ENCODE measurements around the gene VCL.
A peak's percentile ranks its signal among the peaks of the same experiment; 100 is the strongest.

The VCL gene

DNA sequence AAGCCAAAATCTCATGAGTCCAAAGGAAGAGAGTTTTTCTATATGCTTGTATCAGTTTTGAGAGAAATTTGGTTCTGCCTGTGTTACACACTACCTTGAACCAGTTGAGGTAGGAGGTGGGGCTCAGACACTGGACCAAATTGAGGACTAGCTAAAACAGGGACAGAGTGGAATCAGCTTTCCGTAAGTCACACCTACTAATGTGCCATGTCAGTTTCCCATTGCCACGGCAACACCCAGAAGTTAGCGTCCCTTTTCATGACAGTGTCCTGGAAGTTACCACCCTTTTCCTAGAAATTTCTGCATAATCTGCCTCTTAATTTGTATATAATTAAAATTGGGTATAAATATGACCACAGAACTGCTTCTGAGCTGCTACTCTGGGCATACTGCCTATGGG, 162.1 kb downstream of the VCL start:
- no peak for DNase-seq (ENCODE audit: low read depth in 1 of 2, low spot score in 1 of 2)
- TF ChIP-seq GABPA (IDR thresholded peaks at IDR 0.05; ENCODE audit: low read depth) (no peak), REST (IDR thresholded peaks at IDR 0.05; ENCODE audit: insufficient replicate concordance, low read depth) (no peak), SPI1 (IDR thresholded peaks at IDR 0.05; ENCODE audit: borderline replicate concordance, low read depth) (no peak), POLR2AphosphoS5 (IDR thresholded peaks at IDR 0.05; ENCODE audit: low read depth) (no peak)
- TF ChIP-seq, protein P1, sequence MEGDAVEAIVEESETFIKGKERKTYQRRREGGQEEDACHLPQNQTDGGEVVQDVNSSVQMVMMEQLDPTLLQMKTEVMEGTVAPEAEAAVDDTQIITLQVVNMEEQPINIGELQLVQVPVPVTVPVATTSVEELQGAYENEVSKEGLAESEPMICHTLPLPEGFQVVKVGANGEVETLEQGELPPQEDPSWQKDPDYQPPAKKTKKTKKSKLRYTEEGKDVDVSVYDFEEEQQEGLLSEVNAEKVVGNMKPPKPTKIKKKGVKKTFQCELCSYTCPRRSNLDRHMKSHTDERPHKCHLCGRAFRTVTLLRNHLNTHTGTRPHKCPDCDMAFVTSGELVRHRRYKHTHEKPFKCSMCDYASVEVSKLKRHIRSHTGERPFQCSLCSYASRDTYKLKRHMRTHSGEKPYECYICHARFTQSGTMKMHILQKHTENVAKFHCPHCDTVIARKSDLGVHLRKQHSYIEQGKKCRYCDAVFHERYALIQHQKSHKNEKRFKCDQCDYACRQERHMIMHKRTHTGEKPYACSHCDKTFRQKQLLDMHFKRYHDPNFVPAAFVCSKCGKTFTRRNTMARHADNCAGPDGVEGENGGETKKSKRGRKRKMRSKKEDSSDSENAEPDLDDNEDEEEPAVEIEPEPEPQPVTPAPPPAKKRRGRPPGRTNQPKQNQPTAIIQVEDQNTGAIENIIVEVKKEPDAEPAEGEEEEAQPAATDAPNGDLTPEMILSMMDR (IDR thresholded peaks at IDR 0.05; ENCODE audit: insufficient read depth, low read length) = no peak
- no peak overlapping the region for H3K27ac ChIP-seq (replicated peaks)
- H3K4me3 ChIP-seq (replicated peaks; ENCODE audit: insufficient read depth, low read length) = no peak overlapping the region
- H3K27me3 ChIP-seq (ENCODE audit: insufficient read depth, poor library complexity, severe bottlenecking) = no peaks in the 10 kb centered on the region

- TF ChIP-seq SPI1 (IDR thresholded peaks at IDR 0.05; ENCODE audit: borderline replicate concordance, low read depth) = no peak
- no peaks in the 10 kb centered on the region for H3K27me3 ChIP-seq (ENCODE audit: insufficient read depth, poor library complexity, severe bottlenecking)
- peak overlapping the region; percentile 44 for H3K27ac ChIP-seq (replicated peaks)
- no peak for DNase-seq (ENCODE audit: low read depth in 1 of 2, low spot score in 1 of 2)
- H3K4me3 ChIP-seq (replicated peaks; ENCODE audit: insufficient read depth, low read length) = no peak overlapping the region
These were observed 165.6 kb downstream of the VCL start for GRCh38 chr10:74163319-74164068.

- no peak overlapping the region for H3K4me3 ChIP-seq (replicated peaks; ENCODE audit: insufficient read depth, low read length)
- TF ChIP-seq REST (IDR thresholded peaks at IDR 0.05; ENCODE audit: insufficient replicate concordance, low read depth) = no peak
- TF ChIP-seq GABPA (IDR thresholded peaks at IDR 0.05; ENCODE audit: low read depth) = no peak
- no peak for TF ChIP-seq SPI1 (IDR thresholded peaks at IDR 0.05; ENCODE audit: borderline replicate concordance, low read depth)
- TF ChIP-seq POLR2AphosphoS5 (IDR thresholded peaks at IDR 0.05; ENCODE audit: low read depth) = no peak
- TF ChIP-seq, protein P1 (IDR thresholded peaks at IDR 0.05; ENCODE audit: insufficient read depth, low read length) = no peak
- H3K27ac ChIP-seq (replicated peaks) = peak overlapping the region; percentile 61
- no peak for DNase-seq (ENCODE audit: low read depth in 1 of 2, low spot score in 1 of 2)
- no peaks in the 10 kb centered on the region for H3K27me3 ChIP-seq (ENCODE audit: insufficient read depth, poor library complexity, severe bottlenecking)
These were observed 167.0 kb downstream of the VCL start for GRCh38 chr10:74164716-74165529.

GRCh38 chr10:74165530-74165901, 167.6 kb downstream of the VCL start:
- no peak for TF ChIP-seq SPI1 (IDR thresholded peaks at IDR 0.05; ENCODE audit: borderline replicate concordance, low read depth)
- no peak for TF ChIP-seq GABPA (IDR thresholded peaks at IDR 0.05; ENCODE audit: low read depth)
- TF ChIP-seq POLR2AphosphoS5 (IDR thresholded peaks at IDR 0.05; ENCODE audit: low read depth) = no peak
- TF ChIP-seq REST (IDR thresholded peaks at IDR 0.05; ENCODE audit: insufficient replicate concordance, low read depth) = no peak
- TF ChIP-seq, protein P1 (IDR thresholded peaks at IDR 0.05; ENCODE audit: insufficient read depth, low read length) = no peak
- Histone ChIP-seq H3K27me3 (ENCODE audit: insufficient read depth, poor library complexity, severe bottlenecking) (no peaks in the 10 kb centered on the region), H3K4me3 (replicated peaks; ENCODE audit: insufficient read depth, low read length) (no peak overlapping the region), H3K27ac (replicated peaks) (peak overlapping the region; percentile 61)
- no peak for DNase-seq (ENCODE audit: low read depth in 1 of 2, low spot score in 1 of 2)

Measured in HL-60 (cell line).